K562 (cell line): Measurements from ENCODE around the gene MEF2C. TPM values are rescaled to one million over a fixed set of nuclear protein-coding genes. Genes with fewer than 3 reads are reported as not detected.
A peak's percentile ranks its signal among the peaks of the same experiment; 100 is the strongest.

ENCODE experiments used
- COPS2 ChIP-seq: fragments of 450-650 bp; conservative IDR thresholded peaks from 2 replicates; pipeline ENCODE4 v1.6.1; 2016; ENCODE audit warnings: mild to moderate bottlenecking, moderate library complexity
- CXXC5 ChIP-seq: fragments of 250-450 bp; sonication (Bioruptor Pico); IDR thresholded peaks from 2 replicates; pipeline ENCODE4 v1.8.0; 2022; ENCODE audit warnings: inconsistent platforms, mild to moderate bottlenecking, moderate library complexity
- HDAC6 ChIP-seq: IDR thresholded peaks from 2 replicates; pipeline ENCODE4 v1.6.1; 2012; ENCODE audit warnings: low read depth, mild to moderate bottlenecking, control low read depth, inconsistent platforms, low read length, moderate library complexity
- MAFG ChIP-seq: fragments of 450-650 bp; conservative IDR thresholded peaks from 2 replicates; pipeline ENCODE4 v1.6.1; 2016; ENCODE audit warnings: missing genetic modification characterization, missing compliant biosample characterization
- TFAM ChIP-seq: fragments of 250-450 bp; sonication (Bioruptor Pico); conservative IDR thresholded peaks from 2 replicates; pipeline ENCODE4 v1.5.0; 2021; ENCODE audit warnings: mild to moderate bottlenecking, moderate library complexity
- ZNF274 ChIP-seq: IDR thresholded peaks from 2 replicates; pipeline ENCODE4 v1.6.1; 2011; ENCODE audit warnings: low read depth, mild to moderate bottlenecking, low read length, moderate library complexity, borderline replicate concordance
- ZNF695 ChIP-seq: fragments of 450-650 bp; formaldehyde crosslinking; IDR thresholded peaks from 2 replicates; pipeline ENCODE4 v1.4.0; 2020; ENCODE audit warnings: mild to moderate bottlenecking, moderate library complexity
- ZNF696 ChIP-seq: fragments of 250-450 bp; sonication (Bioruptor Pico); conservative IDR thresholded peaks from 2 replicates; pipeline ENCODE4 v1.4.0; 2020; ENCODE audit warnings: mild to moderate bottlenecking, moderate library complexity
- ZNF77 ChIP-seq: fragments of 250-450 bp; sonication (Bioruptor Pico); IDR thresholded peaks from 2 replicates; pipeline ENCODE4 v1.5.0; 2020
- polyA plus RNA-seq, 8 experiments: library from polyadenylated mRNA; depleted of rRNA in 4 of 8; stranded (reverse) in 5 of 8; unstranded in 3 of 8; fragments of >200 nt; fragmentation: Nextera tagmentation in 2 of 8; fragmentation: Illumina TruSeq in 1 of 8; extraction: Ambion mirVana in 2 of 8; extraction: Trizol in 1 of 8; gene quantifications; 2 replicates each; pipeline versions ENCODE4 v1.2.1 to v1.2.3, GENCODE V29; 2011 to 2014; ENCODE audit warnings: inconsistent platforms in 1 of 8, missing spikeins in 1 of 8
- total RNA-seq, 7 experiments: library from RNA; depleted of rRNA in 6 of 7; stranded (reverse); fragments of >200 nt in 6 of 7; fragmentation: Illumina TruSeq in 2 of 7; extraction: Trizol in 2 of 7; gene quantifications; 2 replicates each; pipeline versions ENCODE4 v1.2.1 to v1.2.3, GENCODE V29; 2011 to 2021; ENCODE audit warnings: low replicate concordance in 1 of 7
- TF ChIP-seq, protein P1 (sequence below): fragments of 450-650 bp; IDR thresholded peaks from 2 replicates; pipeline ENCODE4 v1.6.1; 2016; ENCODE audit warnings: low read depth
- TF ChIP-seq, protein P2 (sequence below): sonication (generic); formaldehyde crosslinking; IDR thresholded peaks from 2 replicates; pipeline ENCODE4 v1.8.0; 2022; ENCODE audit warnings: mild to moderate bottlenecking, missing genetic modification reagents
- TF ChIP-seq, protein P3 (sequence below): fragments of 450-650 bp; IDR thresholded peaks from 2 replicates; pipeline ENCODE4 v1.6.1; 2016; ENCODE audit warnings: antibody characterized with exemption
- TF ChIP-seq, protein P4 (sequence below), 2 experiments: fragments of 200-800 bp in 1 of 2; sonication (Bioruptor generic) in 1 of 2; sonication (generic) in 1 of 2; formaldehyde crosslinking in 1 of 2; IDR thresholded peaks in 1 of 2; conservative IDR thresholded peaks in 1 of 2; 2 replicates each; pipeline versions ENCODE4 v1.5.0 to v1.6.1; 2016 to 2020; ENCODE audit warnings: missing compliant biosample characterization in 1 of 2, missing genetic modification characterization in 1 of 2, missing genetic modification reagents in 1 of 2
- TF ChIP-seq, protein P5 (sequence below): sonication (generic); formaldehyde crosslinking; IDR thresholded peaks from 2 replicates; pipeline ENCODE4 v1.8.0; 2023; ENCODE audit warnings: mild to moderate bottlenecking, missing genetic modification reagents

MEF2C gene
- total and polyA plus RNA-seq, 9 of the 15 experiments (the other 6 are each of a cell fraction or from before 2014, with no cell fraction given), result 25.1 to 67.8 (median 58.3) TPM

DNA sequence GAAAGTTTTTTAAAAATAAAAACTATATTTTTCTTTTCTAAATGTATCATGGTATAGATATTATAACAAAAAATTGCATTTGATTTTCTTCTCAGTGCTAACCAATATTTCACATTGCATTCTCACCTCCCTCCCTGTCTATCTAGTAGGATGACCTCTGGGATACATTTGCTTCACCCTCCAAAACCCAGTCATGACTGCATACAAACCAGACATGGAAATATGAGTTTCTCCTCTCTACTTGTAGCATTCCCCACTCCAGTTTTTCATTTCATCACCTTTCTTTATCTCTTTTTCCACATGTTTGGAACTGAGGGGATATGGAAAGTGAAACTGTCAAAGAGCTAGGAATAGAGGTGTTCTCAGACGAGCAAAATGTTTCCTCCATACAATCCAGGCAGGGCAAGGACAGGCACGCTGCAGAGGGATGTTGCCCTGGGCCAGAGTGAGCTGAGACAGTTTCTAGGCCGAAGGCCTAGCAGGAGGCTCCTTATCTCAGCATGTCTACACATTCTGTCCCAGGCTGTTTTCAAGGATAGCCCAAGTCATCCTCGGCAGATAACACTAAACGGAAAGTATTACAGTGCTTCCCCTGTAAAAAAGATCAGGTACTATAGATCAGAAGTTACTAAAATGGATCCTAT, 46.7 kb downstream of the MEF2C start (continued):
- TF ChIP-seq, protein P1, sequence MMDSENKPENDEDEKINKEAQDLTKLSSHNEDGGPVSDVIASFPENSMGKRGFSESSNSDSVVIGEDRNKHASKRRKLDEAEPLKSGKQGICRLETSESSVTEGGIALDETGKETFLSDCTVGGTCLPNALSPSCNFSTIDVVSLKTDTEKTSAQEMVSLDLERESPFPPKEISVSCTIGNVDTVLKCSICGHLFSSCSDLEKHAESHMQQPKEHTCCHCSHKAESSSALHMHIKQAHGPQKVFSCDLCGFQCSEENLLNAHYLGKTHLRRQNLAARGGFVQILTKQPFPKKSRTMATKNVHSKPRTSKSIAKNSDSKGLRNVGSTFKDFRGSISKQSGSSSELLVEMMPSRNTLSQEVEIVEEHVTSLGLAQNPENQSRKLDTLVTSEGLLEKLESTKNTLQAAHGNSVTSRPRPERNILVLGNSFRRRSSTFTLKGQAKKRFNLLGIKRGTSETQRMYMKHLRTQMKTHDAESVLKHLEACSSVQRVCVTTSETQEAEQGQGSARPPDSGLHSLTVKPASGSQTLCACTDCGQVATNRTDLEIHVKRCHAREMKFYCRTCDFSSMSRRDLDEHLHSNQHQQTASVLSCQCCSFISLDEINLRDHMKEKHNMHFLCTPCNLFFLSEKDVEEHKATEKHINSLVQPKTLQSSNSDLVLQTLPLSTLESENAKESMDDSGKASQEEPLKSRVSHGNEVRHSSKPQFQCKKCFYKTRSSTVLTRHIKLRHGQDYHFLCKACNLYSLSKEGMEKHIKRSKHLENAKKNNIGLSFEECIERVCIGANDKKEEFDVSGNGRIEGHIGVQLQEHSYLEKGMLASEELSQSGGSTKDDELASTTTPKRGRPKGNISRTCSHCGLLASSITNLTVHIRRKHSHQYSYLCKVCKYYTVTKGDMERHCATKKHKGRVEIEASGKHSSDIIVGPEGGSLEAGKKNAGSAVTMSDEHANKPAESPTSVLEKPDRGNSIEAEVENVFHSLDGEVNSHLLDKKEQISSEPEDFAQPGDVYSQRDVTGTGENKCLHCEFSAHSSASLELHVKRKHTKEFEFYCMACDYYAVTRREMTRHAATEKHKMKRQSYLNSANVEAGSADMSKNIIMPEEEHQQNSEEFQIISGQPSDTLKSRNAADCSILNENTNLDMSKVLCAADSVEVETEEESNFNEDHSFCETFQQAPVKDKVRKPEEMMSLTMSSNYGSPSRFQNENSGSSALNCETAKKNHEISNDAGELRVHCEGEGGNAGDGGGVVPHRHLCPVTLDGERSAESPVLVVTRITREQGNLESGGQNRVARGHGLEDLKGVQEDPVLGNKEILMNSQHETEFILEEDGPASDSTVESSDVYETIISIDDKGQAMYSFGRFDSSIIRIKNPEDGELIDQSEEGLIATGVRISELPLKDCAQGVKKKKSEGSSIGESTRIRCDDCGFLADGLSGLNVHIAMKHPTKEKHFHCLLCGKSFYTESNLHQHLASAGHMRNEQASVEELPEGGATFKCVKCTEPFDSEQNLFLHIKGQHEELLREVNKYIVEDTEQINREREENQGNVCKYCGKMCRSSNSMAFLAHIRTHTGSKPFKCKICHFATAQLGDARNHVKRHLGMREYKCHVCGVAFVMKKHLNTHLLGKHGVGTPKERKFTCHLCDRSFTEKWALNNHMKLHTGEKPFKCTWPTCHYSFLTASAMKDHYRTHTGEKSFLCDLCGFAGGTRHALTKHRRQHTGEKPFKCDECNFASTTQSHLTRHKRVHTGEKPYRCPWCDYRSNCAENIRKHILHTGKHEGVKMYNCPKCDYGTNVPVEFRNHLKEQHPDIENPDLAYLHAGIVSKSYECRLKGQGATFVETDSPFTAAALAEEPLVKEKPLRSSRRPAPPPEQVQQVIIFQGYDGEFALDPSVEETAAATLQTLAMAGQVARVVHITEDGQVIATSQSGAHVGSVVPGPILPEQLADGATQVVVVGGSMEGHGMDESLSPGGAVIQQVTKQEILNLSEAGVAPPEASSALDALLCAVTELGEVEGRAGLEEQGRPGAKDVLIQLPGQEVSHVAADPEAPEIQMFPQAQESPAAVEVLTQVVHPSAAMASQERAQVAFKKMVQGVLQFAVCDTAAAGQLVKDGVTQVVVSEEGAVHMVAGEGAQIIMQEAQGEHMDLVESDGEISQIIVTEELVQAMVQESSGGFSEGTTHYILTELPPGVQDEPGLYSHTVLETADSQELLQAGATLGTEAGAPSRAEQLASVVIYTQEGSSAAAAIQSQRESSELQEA, result no peak
- TF ChIP-seq COPS2 (no peak), ZNF696 (CRISPR knock-in tag) (no peak), ZNF695 (CRISPR knock-in tag) (no peak), ZNF274 (no peak), TFAM (no peak), HDAC6 (no peak), MAFG (tag) (peak; percentile 45), ZNF77 (CRISPR knock-in tag) (no peak), CXXC5 (peak; percentile 70)
- TF ChIP-seq, protein P2, sequence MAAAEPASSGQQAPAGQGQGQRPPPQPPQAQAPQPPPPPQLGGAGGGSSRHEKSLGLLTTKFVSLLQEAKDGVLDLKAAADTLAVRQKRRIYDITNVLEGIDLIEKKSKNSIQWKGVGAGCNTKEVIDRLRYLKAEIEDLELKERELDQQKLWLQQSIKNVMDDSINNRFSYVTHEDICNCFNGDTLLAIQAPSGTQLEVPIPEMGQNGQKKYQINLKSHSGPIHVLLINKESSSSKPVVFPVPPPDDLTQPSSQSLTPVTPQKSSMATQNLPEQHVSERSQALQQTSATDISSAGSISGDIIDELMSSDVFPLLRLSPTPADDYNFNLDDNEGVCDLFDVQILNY, result no peak
- TF ChIP-seq, protein P3, sequence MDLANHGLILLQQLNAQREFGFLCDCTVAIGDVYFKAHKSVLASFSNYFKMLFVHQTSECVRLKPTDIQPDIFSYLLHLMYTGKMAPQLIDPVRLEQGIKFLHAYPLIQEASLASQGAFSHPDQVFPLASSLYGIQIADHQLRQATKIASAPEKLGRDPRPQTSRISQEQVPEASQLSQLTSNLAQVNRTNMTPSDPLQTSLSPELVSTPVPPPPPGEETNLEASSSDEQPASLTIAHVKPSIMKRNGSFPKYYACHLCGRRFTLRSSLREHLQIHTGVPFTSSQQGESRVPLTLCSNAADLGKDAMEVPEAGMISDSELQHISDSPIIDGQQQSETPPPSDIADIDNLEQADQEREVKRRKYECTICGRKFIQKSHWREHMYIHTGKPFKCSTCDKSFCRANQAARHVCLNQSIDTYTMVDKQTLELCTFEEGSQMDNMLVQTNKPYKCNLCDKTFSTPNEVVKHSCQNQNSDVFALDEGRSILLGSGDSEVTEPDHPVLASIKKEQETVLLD, result peak; percentile 47; the same call in 1 of the 2 replicates
- TF ChIP-seq, protein P4, sequence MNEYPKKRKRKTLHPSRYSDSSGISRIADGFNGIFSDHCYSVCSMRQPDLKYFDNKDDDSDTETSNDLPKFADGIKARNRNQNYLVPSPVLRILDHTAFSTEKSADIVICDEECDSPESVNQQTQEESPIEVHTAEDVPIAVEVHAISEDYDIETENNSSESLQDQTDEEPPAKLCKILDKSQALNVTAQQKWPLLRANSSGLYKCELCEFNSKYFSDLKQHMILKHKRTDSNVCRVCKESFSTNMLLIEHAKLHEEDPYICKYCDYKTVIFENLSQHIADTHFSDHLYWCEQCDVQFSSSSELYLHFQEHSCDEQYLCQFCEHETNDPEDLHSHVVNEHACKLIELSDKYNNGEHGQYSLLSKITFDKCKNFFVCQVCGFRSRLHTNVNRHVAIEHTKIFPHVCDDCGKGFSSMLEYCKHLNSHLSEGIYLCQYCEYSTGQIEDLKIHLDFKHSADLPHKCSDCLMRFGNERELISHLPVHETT (CRISPR knock-in tag; conservative IDR thresholded peaks at IDR 0.05 in 1 of 2, IDR thresholded peaks at IDR 0.05 in 1 of 2), result peak in 1 of 2 experiments; percentile 45; a peak in 1 of 4 replicates
- TF ChIP-seq, protein P5, sequence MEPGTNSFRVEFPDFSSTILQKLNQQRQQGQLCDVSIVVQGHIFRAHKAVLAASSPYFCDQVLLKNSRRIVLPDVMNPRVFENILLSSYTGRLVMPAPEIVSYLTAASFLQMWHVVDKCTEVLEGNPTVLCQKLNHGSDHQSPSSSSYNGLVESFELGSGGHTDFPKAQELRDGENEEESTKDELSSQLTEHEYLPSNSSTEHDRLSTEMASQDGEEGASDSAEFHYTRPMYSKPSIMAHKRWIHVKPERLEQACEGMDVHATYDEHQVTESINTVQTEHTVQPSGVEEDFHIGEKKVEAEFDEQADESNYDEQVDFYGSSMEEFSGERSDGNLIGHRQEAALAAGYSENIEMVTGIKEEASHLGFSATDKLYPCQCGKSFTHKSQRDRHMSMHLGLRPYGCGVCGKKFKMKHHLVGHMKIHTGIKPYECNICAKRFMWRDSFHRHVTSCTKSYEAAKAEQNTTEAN (CRISPR knock-in tag), result no peak
